ENCODE measurements around the gene ACOT9.

The ACOT9 gene

GRCh38 chrX:23742174-23742696 is 841 bp downstream of the ACOT9 start:
- ChIA-PET CTCF (interaction anchor here (1.0 to 1.2 kb wide), 2 partner anchors 10 to 166 kb away, joined by 3 to 5 read pairs; partner anchors contain the start of genes APOO and CXorf58), POLR2A (interaction anchor here (1.6 kb wide), 1 partner anchor 41 kb away, joined by 15 read pairs; the partner anchor contains the start of gene SAT1)
- TF ChIP-seq, protein P1, sequence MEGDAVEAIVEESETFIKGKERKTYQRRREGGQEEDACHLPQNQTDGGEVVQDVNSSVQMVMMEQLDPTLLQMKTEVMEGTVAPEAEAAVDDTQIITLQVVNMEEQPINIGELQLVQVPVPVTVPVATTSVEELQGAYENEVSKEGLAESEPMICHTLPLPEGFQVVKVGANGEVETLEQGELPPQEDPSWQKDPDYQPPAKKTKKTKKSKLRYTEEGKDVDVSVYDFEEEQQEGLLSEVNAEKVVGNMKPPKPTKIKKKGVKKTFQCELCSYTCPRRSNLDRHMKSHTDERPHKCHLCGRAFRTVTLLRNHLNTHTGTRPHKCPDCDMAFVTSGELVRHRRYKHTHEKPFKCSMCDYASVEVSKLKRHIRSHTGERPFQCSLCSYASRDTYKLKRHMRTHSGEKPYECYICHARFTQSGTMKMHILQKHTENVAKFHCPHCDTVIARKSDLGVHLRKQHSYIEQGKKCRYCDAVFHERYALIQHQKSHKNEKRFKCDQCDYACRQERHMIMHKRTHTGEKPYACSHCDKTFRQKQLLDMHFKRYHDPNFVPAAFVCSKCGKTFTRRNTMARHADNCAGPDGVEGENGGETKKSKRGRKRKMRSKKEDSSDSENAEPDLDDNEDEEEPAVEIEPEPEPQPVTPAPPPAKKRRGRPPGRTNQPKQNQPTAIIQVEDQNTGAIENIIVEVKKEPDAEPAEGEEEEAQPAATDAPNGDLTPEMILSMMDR (IDR thresholded peaks at IDR 0.05; ENCODE audit: control extremely low read depth, extremely low read depth, low read depth, missing control alignments), result no peak
- DNase-seq (ENCODE audit: extremely low spot score), result peak; percentile 18

GRCh38 chrX:23737413-23737812 is 5.7 kb downstream of the ACOT9 start:
- DNase-seq (ENCODE audit: extremely low spot score), result no peak
- ChIA-PET CTCF (no interaction called here), POLR2A (no interaction called here)
- TF ChIP-seq, protein P1 (IDR thresholded peaks at IDR 0.05; ENCODE audit: control extremely low read depth, extremely low read depth, low read depth, missing control alignments), result no peak

DNA sequence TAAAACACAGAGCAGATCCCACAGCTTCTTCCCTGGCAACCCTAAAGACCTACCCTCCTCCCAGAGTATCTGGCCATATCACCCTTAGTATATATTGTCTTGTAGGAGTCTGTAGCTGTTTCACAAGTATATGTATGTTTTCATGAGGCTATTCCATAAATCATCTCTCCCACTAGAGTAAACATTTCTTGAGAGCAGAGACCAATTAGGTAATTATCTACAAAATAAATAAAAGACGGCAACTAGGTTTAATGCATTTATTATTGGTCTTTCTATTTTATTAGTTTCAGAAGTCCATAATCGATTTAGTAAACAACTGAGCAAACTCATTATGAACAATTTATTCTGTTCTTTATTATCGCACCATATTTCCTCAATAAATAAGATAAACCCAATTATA is 7.0 kb downstream of the ACOT9 start:
- POLR2A ChIA-PET, result interaction anchor here (0.5 to 0.8 kb wide), 2 partner anchors 47 to 55 kb away, joined by 3 read pairs; partner anchors contain the start of gene SAT1
- TF ChIP-seq, protein P1 (IDR thresholded peaks at IDR 0.05; ENCODE audit: control extremely low read depth, extremely low read depth, low read depth, missing control alignments), result no peak
- no peak for DNase-seq (ENCODE audit: extremely low spot score)
- CTCF ChIA-PET, result interaction anchor here (1.1 to 1.8 kb wide), 4 partner anchors 21 to 167 kb away, joined by 4 to 5 read pairs (median 4); no protein-coding TSS in a partner anchor

DNA sequence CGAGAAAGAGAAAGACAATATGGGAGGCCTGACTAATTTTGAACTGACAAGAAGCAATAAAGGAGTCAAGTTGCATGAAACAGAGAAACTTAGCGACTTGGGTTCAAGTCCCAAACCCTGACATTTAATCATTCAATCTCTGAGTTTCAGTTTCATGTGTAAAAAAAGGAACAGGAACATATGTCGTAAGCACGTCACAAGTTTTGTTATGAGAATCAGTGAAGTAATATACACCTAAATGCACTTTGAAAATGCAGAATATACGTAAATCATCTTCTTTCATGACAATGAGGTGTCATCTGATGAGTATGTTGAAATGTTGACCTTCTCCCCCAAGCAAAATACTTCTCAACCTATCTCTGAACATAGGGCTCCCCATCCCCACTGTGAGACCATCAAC is 10.4 kb downstream of the ACOT9 start:
- ChIA-PET CTCF (interaction anchor here (1.0 kb wide), 2 partner anchors 50 to 169 kb away, joined by 3 to 4 read pairs; partner anchors contain the start of gene SAT1), POLR2A (no interaction called here)
- DNase-seq (ENCODE audit: extremely low spot score), result peak; percentile 42
- TF ChIP-seq, protein P1 (IDR thresholded peaks at IDR 0.05; ENCODE audit: control extremely low read depth, extremely low read depth, low read depth, missing control alignments), result no peak

DNA sequence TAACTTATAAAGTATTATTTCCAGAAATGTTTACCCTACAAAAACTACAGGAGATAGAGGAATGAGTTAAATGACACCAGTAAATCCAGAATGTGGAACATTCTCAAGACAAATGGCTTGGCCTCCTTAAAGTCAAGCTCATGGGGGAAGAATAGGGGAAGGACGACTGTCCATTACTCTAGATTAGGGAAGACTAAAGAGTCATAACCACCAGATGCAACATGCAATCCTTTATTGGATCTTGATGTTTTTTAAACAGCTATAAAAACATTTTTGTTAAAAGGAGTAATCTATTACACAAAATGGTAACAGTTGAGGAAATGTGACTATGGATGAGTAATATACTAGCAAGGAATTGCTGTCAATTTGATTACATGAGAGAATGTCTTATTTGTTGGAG is 11.1 kb downstream of the ACOT9 start:
- TF ChIP-seq, protein P1 (IDR thresholded peaks at IDR 0.05; ENCODE audit: control extremely low read depth, extremely low read depth, low read depth, missing control alignments), result no peak
- CTCF ChIA-PET, result no interaction called here
- POLR2A ChIA-PET, result no interaction called here
- DNase-seq (ENCODE audit: extremely low spot score), result no peak

DNA sequence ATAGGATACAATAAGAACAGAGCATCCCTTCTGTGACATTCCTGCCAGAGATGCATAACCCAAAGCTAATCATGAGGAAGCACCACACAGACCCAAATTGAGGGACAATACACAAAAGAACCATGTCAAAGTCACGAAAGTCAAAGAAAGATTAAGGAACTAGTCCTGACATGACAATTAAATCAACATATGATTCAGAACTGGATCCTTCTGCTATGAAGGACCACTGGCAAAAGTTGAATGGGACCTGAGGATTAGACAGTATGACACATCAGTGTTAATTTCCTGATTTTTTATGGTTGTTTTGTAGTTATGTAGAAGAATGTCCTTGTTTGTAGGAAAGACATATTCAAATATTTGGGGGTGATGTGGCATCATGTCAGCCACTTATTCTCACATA is 13.9 kb downstream of the ACOT9 start:
- ChIA-PET POLR2A (no interaction called here), CTCF (interaction anchor here (1.1 kb wide), 1 partner anchor 172 kb away, joined by 3 read pairs; no protein-coding TSS in a partner anchor)
- DNase-seq (ENCODE audit: extremely low spot score), result no peak
- TF ChIP-seq, protein P1 (IDR thresholded peaks at IDR 0.05; ENCODE audit: control extremely low read depth, extremely low read depth, low read depth, missing control alignments), result no peak
